GM12864 (cell line): ENCODE results near the gene MAP4K2.
A peak's percentile ranks its signal among the peaks of the same experiment; 100 is the strongest.
"Not testable (repeated sequence)": the region's sequence is repeated elsewhere in the genome, so short reads cannot be mapped to it uniquely, and the experiment has no call there.

Source experiments
- DNase-seq: peaks from one replicate; pipeline ENCODE4 v3.0.0-alpha.2; 2011; ENCODE audit warnings: low read depth
- H3K4me3 ChIP-seq: 2 replicates; pipeline ENCODE4 v1.5.1; 2011; ENCODE audit warnings: mild to moderate bottlenecking, low read depth, low read length, control low read depth
- CTCF ChIP-seq: IDR thresholded peaks from 2 replicates; pipeline ENCODE4 v1.5.1; 2011; ENCODE audit warnings: low read depth, mild to moderate bottlenecking, moderate library complexity, low read length, control low read depth, inconsistent platforms; ENCODE audit errors: missing control alignments

The MAP4K2 gene

GRCh38 chr11:64823568-64824119 lies 20.6 kb upstream of the MAP4K2 start:
- TF ChIP-seq CTCF: no peak
- no peak overlapping the region for H3K4me3 ChIP-seq
- DNase-seq: no peak

- no peak overlapping the region for H3K4me3 ChIP-seq
- TF ChIP-seq CTCF: no peak
- no peak for DNase-seq
These were observed 14.5 kb upstream of the MAP4K2 start for GRCh38 chr11:64817476-64817875.

GRCh38 chr11:64815433-64815832 lies 12.4 kb upstream of the MAP4K2 start:
- not testable (repeated sequence) for H3K4me3 ChIP-seq, DNase-seq

DNA sequence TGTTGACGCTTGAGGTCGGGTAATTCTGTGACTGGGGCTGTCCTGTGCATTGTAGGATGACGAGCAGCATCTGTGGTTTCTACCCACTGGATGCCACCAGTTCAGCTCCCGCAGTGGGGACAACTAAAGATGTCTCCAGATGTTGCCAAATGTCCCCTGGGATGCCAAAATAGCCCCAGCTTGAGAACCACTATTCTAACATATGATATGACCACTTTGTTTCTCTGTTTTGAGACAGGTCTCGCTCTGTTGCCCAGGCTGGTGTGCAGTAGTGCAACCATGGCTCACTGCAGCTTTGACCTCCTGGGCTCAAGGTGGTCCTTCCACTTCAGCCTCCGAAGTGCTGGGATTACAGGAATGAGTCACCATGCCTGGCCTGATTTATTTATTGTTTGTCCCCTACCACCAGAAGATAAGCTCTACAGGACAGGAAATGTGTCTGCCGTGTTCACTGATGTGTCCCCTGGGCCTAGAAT lies 11.7 kb upstream of the MAP4K2 start:
- no peak overlapping the region for H3K4me3 ChIP-seq
- DNase-seq: peak; percentile 74
- TF ChIP-seq CTCF: no peak

GRCh38 chr11:64813826-64814225 lies 10.8 kb upstream of the MAP4K2 start:
- no peak overlapping the region for H3K4me3 ChIP-seq
- no peak for DNase-seq
- no peak for TF ChIP-seq CTCF

DNA sequence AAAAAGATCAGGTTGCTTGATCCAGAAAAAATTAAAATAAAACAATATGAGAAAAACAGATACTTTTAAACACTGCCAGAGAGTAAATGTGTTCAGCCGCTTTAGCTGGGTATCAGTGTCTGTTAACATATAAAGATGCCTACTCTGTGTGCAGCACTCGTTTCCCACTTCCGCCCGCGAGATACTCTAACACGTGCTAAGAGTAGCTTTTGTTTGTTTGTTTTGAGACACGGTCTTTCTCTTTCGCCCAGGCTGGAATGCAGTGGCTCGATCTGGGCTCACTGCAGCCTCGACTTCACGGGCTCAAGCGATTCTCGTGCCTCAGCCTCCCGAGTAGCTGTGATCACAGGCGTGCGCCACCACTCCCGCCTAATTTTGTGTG lies 7.9 kb upstream of the MAP4K2 start:
- no peak for TF ChIP-seq CTCF
- H3K4me3 ChIP-seq: peak overlapping the region; percentile 85
- no peak for DNase-seq

DNA sequence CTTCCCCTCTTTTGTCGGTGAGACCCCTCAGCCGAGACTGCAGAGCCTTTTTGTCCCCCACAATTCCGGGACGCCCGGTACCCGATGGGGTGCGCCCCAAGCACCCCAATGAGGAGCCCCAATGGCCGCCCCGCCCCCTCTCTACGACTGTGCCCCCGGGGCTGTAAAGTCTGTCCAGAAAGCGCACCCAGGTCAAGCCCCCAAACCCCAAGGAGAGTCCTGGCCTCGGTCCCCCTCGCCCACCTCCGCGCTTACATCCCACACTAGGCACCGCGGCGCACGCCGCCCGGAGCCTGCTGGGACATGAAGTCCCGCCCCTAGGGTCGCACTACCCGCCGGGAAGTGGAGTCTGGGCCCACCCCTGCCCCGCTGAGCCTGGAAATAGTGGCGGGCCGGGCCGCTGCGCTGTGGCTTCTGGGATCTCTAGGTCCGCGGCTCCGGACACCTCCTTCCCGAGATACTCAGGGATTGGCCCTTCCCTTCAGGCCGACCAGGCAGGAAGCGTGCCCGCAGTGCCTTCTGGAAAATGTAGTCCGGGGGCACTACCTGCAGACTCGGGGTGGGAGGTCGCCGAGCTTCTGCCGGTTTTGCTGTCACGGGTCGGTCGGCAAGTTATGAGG lies 7.4 kb upstream of the MAP4K2 start, which contains the start of gene MEN1:
Gene MEN1 (minus strand): TSS at position 281 of the 620 bp plus-strand sequence. CDS start 442 bp downstream, outside the sequence.
- peak; percentile 77 for DNase-seq
- no peak for TF ChIP-seq CTCF
- peak within 1 kb of the TSS; percentile 85 for H3K4me3 ChIP-seq
